GM18861 (cell line): ENCODE data around the gene GFRA1.

Source experiments
- ATAC-seq: cut with Tn5 transposase; IDR thresholded peaks from one replicate; pipeline ENCODE4 v1.9.1; 2021; ENCODE audit not compliant: unreplicated experiment

The GFRA1 gene

GRCh38 chr10:116133634-116134033, 139.4 kb downstream of the GFRA1 start:
- ATAC-seq: no peak

GRCh38 chr10:116132780-116133399, 140.1 kb downstream of the GFRA1 start:
- no peak for ATAC-seq

GRCh38 chr10:116130006-116130405, 143.0 kb downstream of the GFRA1 start:
- ATAC-seq: no peak

GRCh38 chr10:116126954-116127695, 145.9 kb downstream of the GFRA1 start:
- ATAC-seq: no peak

- no peak for ATAC-seq
Observed at GRCh38 chr10:116126239-116126638, 146.8 kb downstream of the GFRA1 start.

- no peak for ATAC-seq
Observed at GRCh38 chr10:116125180-116125579, 147.8 kb downstream of the GFRA1 start.

GRCh38 chr10:116124777-116125176, 148.2 kb downstream of the GFRA1 start:
- no peak for ATAC-seq

GRCh38 chr10:116122664-116123063, 150.3 kb downstream of the GFRA1 start:
- no peak for ATAC-seq

- no peak for ATAC-seq
Observed at GRCh38 chr10:116121640-116122525, 151.1 kb downstream of the GFRA1 start.

GRCh38 chr10:116120688-116121455, 152.1 kb downstream of the GFRA1 start:
- ATAC-seq: no peak

GRCh38 chr10:116118847-116119246, 154.2 kb downstream of the GFRA1 start:
- ATAC-seq: no peak

- no peak for ATAC-seq
Observed at GRCh38 chr10:116115797-116116196, 157.2 kb downstream of the GFRA1 start.

GRCh38 chr10:116115036-116115641, 157.9 kb downstream of the GFRA1 start:
- no peak for ATAC-seq

- ATAC-seq: no peak
Observed at GRCh38 chr10:116113721-116114501, 159.1 kb downstream of the GFRA1 start.

- ATAC-seq: no peak
Observed at GRCh38 chr10:116112232-116113231, 160.5 kb downstream of the GFRA1 start.

GRCh38 chr10:116111483-116112095, 161.4 kb downstream of the GFRA1 start:
- ATAC-seq: no peak

GRCh38 chr10:116110736-116111135, 162.3 kb downstream of the GFRA1 start:
- no peak for ATAC-seq

GRCh38 chr10:116109881-116110280, 163.1 kb downstream of the GFRA1 start:
- no peak for ATAC-seq
